K562 (cell line): ENCODE measurements around the gene ZMYND8.

Experiments
- MED1 ChIP-seq: sonication (generic); formaldehyde crosslinking; IDR thresholded peaks from 2 replicates; pipeline ENCODE4 v1.8.1; 2023; ENCODE audit warnings: missing genetic modification reagents, borderline replicate concordance
- ZNF23 ChIP-seq: fragments of 250-450 bp; sonication (Bioruptor Pico); IDR thresholded peaks from 2 replicates; pipeline ENCODE4 v1.4.0; 2020; ENCODE audit warnings: mild to moderate bottlenecking
- TF ChIP-seq, protein P1 (sequence below), 3 experiments: IDR thresholded peaks in 2 of 3; conservative IDR thresholded peaks in 1 of 3; 2 replicates each; pipeline ENCODE4 v1.5.1; 2011 to 2012; ENCODE audit warnings: low read length in 3 of 3, mild to moderate bottlenecking in 3 of 3, control low read depth in 2 of 3, improper control_type of control experiment in 1 of 3, inconsistent platforms in 1 of 3, low read depth in 1 of 3, mixed read lengths in 1 of 3, moderate library complexity in 1 of 3; ENCODE audit not compliant: insufficient read depth in 2 of 3

DNA sequence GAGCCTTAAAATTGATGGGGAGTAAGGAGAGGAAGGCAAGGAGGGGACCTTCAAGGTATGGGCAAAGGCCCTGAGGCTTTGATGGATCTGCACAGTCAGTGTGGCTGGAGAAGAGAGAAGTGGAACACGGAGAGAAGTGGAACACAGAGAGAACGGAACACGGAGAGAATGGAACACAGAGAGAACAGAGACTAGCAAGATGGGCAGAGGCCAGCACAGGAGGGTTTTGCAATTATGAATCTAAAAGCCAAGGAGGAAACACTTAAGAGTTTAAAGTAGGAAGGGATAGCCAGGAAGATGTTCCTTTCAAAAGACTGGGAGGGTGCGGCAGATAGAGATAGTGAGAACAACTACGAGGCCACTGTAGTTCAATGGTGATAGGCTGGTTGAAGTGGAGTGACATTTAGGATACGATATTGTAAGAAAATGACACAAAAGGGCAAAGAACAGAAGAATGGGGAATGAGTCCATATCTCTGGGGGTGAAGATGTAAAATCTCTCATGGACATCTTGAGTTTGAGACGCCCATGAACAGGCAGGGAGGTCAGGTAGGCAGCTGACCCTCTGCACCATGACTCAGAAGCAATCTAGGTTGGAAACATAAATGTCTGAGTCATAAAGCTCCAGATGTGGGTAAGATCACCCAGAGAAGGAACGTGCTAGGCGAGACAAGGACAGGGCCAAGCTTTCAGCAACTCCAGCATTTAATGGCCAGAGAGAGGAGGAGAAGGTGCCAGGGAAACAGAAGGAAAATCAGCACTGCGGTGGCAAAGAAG, 25.4 kb downstream of the ZMYND8 start:
- TF ChIP-seq ZNF23 (CRISPR knock-in tag) (no peak), MED1 (CRISPR knock-in tag) (no peak)
- TF ChIP-seq, protein P1, sequence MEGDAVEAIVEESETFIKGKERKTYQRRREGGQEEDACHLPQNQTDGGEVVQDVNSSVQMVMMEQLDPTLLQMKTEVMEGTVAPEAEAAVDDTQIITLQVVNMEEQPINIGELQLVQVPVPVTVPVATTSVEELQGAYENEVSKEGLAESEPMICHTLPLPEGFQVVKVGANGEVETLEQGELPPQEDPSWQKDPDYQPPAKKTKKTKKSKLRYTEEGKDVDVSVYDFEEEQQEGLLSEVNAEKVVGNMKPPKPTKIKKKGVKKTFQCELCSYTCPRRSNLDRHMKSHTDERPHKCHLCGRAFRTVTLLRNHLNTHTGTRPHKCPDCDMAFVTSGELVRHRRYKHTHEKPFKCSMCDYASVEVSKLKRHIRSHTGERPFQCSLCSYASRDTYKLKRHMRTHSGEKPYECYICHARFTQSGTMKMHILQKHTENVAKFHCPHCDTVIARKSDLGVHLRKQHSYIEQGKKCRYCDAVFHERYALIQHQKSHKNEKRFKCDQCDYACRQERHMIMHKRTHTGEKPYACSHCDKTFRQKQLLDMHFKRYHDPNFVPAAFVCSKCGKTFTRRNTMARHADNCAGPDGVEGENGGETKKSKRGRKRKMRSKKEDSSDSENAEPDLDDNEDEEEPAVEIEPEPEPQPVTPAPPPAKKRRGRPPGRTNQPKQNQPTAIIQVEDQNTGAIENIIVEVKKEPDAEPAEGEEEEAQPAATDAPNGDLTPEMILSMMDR (IDR thresholded peaks at IDR 0.05 in 2 of 3, conservative IDR thresholded peaks at IDR 0.05 in 1 of 3; ENCODE audit: insufficient read depth in 2 of 3, low read depth in 1 of 3, low read length in 3 of 3): no peak
